Heart left ventricle (tissue), 13 donors: ENCODE results near the gene HK3.

Experiments
- CTCF ChIP-seq, 12 donors: fragments of 200-600 bp; sonication (generic) in 4 of 12; IDR thresholded peaks; one replicate each; pipeline versions ENCODE4 v1.5.0 to v1.8.0; 2018 to 2022; ENCODE audit warnings: antibody characterized with exemption in 12 of 12, mild to moderate bottlenecking in 5 of 12
- POLR2A ChIP-seq, 2 donors: fragments of 450-650 bp; IDR thresholded peaks; one replicate each; pipeline ENCODE4 v1.6.1; 2017; ENCODE audit warnings: antibody characterized with exemption in 2 of 2, mild to moderate bottlenecking in 2 of 2, moderate library complexity in 2 of 2
- donor health status: ischemic (EF 13 %, LVEDD 7.1; RV severe dilation, severe dysfunction).
- donor health status: DM: no; HTN: yes; CAD: no.
- donor health status: DM: no; HTN: no; CAD: no.
- donor health status: ischemic (EF 25% LVEDD 6.9; RV normal size, moderate dysfunction).
- donor health status: ischemic (EF 25% LVEDD 5.7; RV mildly dilated, moderate dysfunction).
- donor health status: ischemic (EF 35%, LVEDD 5.7; RV mildly dilated, moderate dysfunction).
- donor health status: nonischemic (EF 11% LVEDD 7.7; RV severe dilation, severe dysfunction).
- donor health status: DM: yes; HTN: yes; CAD: no.
- donor health status: PGD.
- donor health status: ischemic (EF 29% LVEDD 5.4; RV normal size, mild dysfunction).
- donor health status: nonischemic (EF 23%, LVEDD 6.1; RV moderate dilation, normal function).

GRCh38 chr5:176861276-176861675 is 37.9 kb downstream of the HK3 start:
- no peak for TF ChIP-seq CTCF (IDR thresholded peaks at IDR 0.05)
- no peak for TF ChIP-seq POLR2A (IDR thresholded peaks at IDR 0.05)
